Ascending aorta (tissue), 2 donors: ENCODE measurements around the gene MCTP1. TPM values are rescaled to one million over a fixed set of nuclear protein-coding genes. Genes with fewer than 3 reads are reported as not detected.
"Not testable (repeated sequence)": the region's sequence is repeated elsewhere in the genome, so short reads cannot be mapped to it uniquely, and the experiment has no call there.

Source experiments
- DNase-seq, 2 donors: peaks; one replicate each; pipeline ENCODE4 v3.0.0-alpha.2; 2019; ENCODE audit warnings: low spot score in 2 of 2
- H3K27ac ChIP-seq, 2 donors: fragments of 200-600 bp; sonication (generic); one replicate each; pipeline ENCODE4 v1.5.1; 2016 to 2017; ENCODE audit warnings: mild to moderate bottlenecking in 1 of 2
- H3K27me3 ChIP-seq: fragments of 200-600 bp; sonication (generic); one replicate; pipeline ENCODE4 v1.5.1; 2017
- H3K36me3 ChIP-seq, 2 donors: fragments of 200-600 bp; sonication (generic); one replicate each; pipeline ENCODE4 v1.5.1; 2016
- H3K4me1 ChIP-seq, 2 donors: fragments of 200-600 bp; sonication (generic); one replicate each; pipeline ENCODE4 v1.5.1; 2016 to 2017; ENCODE audit warnings: mild to moderate bottlenecking in 1 of 2
- H3K4me3 ChIP-seq, 2 donors: fragments of 200-600 bp; sonication (generic); one replicate each; pipeline ENCODE4 v1.5.1; 2016 to 2017; ENCODE audit warnings: mild to moderate bottlenecking in 1 of 2
- H3K9me3 ChIP-seq, 2 donors: fragments of 200-600 bp; sonication (generic); one replicate each; pipeline ENCODE4 v1.5.1; 2016
- CTCF ChIP-seq, 3 experiments: fragments of 200-600 bp in 2 of 3; fragments of 450-650 bp in 1 of 3; sonication (generic) in 2 of 3; IDR thresholded peaks; one replicate each; pipeline ENCODE4 v1.5.1; 2016 to 2019; ENCODE audit warnings: antibody characterized with exemption in 3 of 3, mild to moderate bottlenecking in 1 of 3, moderate library complexity in 1 of 3
- intact Hi-C: fragments of 100-400 bp; cut with DNase I; formaldehyde crosslinking; loops from one replicate; pipeline ENCODE4 v1.15.1; 2023
- total RNA-seq: library from RNA; depleted of rRNA; stranded (reverse); fragments of >200 nt; gene quantifications from one replicate; pipeline ENCODE4 v1.1.0, GENCODE V29; 2016

MCTP1 gene
- total RNA-seq, 1 donor from 2014 or later = 112 TPM

DNA sequence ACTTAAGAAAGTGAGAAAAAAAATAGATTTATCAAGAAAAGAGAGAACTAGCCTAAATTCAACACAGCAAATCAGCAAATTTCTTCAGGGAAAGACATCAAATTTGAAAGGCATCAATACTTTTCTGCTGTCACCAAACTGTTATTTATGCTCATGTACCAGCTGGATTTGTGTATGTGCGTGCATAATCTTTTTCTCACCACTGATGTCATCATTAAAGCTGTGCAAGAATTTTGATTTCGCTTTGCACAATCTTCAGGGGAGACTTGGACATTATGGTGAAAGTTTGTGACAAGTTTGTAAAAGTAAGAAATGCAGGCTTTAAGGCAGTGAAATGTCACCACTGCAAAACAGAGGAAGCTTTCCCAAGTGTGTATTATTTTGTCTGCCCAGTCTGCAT, 451.0 kb downstream of the MCTP1 start:
- no peaks in the 10 kb centered on the region for H3K4me1 ChIP-seq
- intact Hi-C loops = no loop called here
- no peak overlapping the region for H3K4me3 ChIP-seq
- no peak for DNase-seq
- TF ChIP-seq CTCF (IDR thresholded peaks at IDR 0.05) = no peak
- H3K36me3 ChIP-seq = no peaks in the 10 kb centered on the region
- H3K9me3 ChIP-seq = no peaks in the 10 kb centered on the region
- no peaks in the 10 kb centered on the region for H3K27me3 ChIP-seq
- no peak overlapping the region for H3K27ac ChIP-seq

GRCh38 chr5:94832685-94833084, 452.2 kb downstream of the MCTP1 start:
- TF ChIP-seq CTCF (IDR thresholded peaks at IDR 0.05) = no peak
- no peaks in the 10 kb centered on the region for H3K9me3 ChIP-seq
- intact Hi-C loops = no loop called here

GRCh38 chr5:94830520-94830919, 454.4 kb downstream of the MCTP1 start:
- Histone ChIP-seq H3K4me3 (no peak overlapping the region), H3K36me3 (no peaks in the 10 kb centered on the region), H3K27me3 (no peaks in the 10 kb centered on the region), H3K27ac (no peak overlapping the region), H3K9me3 (no peaks in the 10 kb centered on the region), H3K4me1 (no peaks in the 10 kb centered on the region)
- intact Hi-C loops = no loop called here
- DNase-seq = no peak
- TF ChIP-seq CTCF (IDR thresholded peaks at IDR 0.05) = no peak

More at GRCh38 chr5:94832685-94833084, 452.2 kb downstream of the MCTP1 start:
- no peaks in the 10 kb centered on the region for H3K4me1 ChIP-seq
- H3K4me3 ChIP-seq = no peak overlapping the region
- H3K27ac ChIP-seq = no peak overlapping the region
- DNase-seq = no peak
- H3K36me3 ChIP-seq = no peaks in the 10 kb centered on the region
- H3K27me3 ChIP-seq = no peaks in the 10 kb centered on the region

DNA sequence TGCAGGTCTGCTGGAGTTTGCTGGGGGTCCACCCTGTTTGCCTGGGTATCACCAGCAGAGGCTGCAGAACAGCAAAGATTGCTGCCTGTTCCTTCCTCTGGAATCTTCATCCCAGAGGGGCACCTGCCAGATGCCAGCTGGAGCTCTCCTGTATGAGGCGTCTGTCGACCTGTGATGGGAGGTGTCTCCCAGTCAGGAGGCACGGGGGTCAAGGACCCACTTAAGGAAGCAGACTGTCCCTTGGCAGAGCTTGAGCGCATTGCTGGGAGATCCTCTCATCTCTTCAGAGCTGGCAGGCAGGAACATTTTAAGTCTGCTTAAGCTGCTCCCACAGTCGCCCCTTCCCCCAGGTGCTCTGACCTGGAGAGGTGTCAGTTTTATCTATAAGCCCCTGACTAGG, 456.7 kb downstream of the MCTP1 start:
- intact Hi-C loops, DNase-seq, H3K4me1 ChIP-seq, H3K27ac ChIP-seq, H3K4me3 ChIP-seq, H3K27me3 ChIP-seq, H3K36me3 ChIP-seq, H3K9me3 ChIP-seq: not testable (repeated sequence)

- TF ChIP-seq CTCF (IDR thresholded peaks at IDR 0.05) = no peak
- H3K4me1 ChIP-seq = no peaks in the 10 kb centered on the region
- no peak overlapping the region for H3K27ac ChIP-seq
- no peak overlapping the region for H3K4me3 ChIP-seq
- H3K27me3 ChIP-seq = no peaks in the 10 kb centered on the region
- H3K36me3 ChIP-seq = no peaks in the 10 kb centered on the region
- intact Hi-C loops = no loop called here
- no peak for DNase-seq
- H3K9me3 ChIP-seq = no peaks in the 10 kb centered on the region
These were observed 464.4 kb downstream of the MCTP1 start for GRCh38 chr5:94820488-94820887.

DNA sequence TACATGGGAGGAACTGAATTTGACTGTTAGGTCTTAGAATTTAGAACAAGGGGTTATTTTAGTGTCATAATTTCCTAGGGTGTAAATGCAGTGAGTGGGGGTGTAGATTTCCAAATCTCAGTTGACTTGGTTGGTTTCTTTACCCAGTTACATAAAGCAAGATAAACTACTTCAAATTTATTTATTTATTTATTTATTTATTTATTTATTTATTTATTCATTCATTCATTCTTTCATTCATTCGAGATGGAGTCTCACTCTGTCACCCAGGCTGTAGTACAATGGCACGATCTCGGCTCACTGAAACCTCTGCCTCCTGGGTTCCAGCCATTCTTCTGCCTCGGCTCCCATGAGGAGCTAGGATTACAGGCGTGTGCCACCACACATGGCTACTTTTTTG, 466.0 kb downstream of the MCTP1 start:
- H3K9me3 ChIP-seq = no peaks in the 10 kb centered on the region
- intact Hi-C loops = no loop called here
- H3K36me3 ChIP-seq = no peaks in the 10 kb centered on the region
- no peaks in the 10 kb centered on the region for H3K27me3 ChIP-seq
- no peak for TF ChIP-seq CTCF (IDR thresholded peaks at IDR 0.05)
- DNase-seq = no peak
- H3K4me1 ChIP-seq = no peaks in the 10 kb centered on the region
- no peak overlapping the region for H3K27ac ChIP-seq
- no peak overlapping the region for H3K4me3 ChIP-seq
